NCI-H526 (cell line): Measurements from ENCODE around the gene TEC.

ENCODE experiments used
- DNase-seq, 2 experiments: peaks; one replicate each; lab custom pipeline; 2025; lab: John Stamatoyannopoulos, UW

TEC gene

GRCh38 chr4:48269861-48270522 is 354 bp upstream of the TEC start:
- peak; percentile 42 to 90 for DNase-seq

- no peak for DNase-seq
Observed at GRCh38 chr4:48267574-48267973, 2.1 kb downstream of the TEC start.

- no peak for DNase-seq
Observed at GRCh38 chr4:48266781-48267180, 2.9 kb downstream of the TEC start.

- DNase-seq = no peak
Observed at GRCh38 chr4:48262926-48263325, 6.7 kb downstream of the TEC start.

- no peak for DNase-seq
Observed at GRCh38 chr4:48262484-48262883, 7.2 kb downstream of the TEC start.

- DNase-seq = no peak
Observed at GRCh38 chr4:48261281-48261680, 8.4 kb downstream of the TEC start.

- DNase-seq = no peak
Observed at GRCh38 chr4:48259748-48260147, 9.9 kb downstream of the TEC start.

- no peak for DNase-seq
Observed at GRCh38 chr4:48258845-48259397, 10.7 kb downstream of the TEC start.

- DNase-seq = no peak
Observed at GRCh38 chr4:48255959-48256342, 13.7 kb downstream of the TEC start.

- DNase-seq = no peak
Observed at GRCh38 chr4:48255072-48255958, 14.3 kb downstream of the TEC start.

GRCh38 chr4:48254381-48255071 is 15.1 kb downstream of the TEC start:
- DNase-seq = no peak

- DNase-seq = no peak
Observed at GRCh38 chr4:48252313-48252712, 17.3 kb downstream of the TEC start.

GRCh38 chr4:48250980-48251379 is 18.7 kb downstream of the TEC start:
- DNase-seq = no peak

- DNase-seq = no peak
Observed at GRCh38 chr4:48250343-48250742, 19.3 kb downstream of the TEC start.

GRCh38 chr4:48249378-48249777 is 20.3 kb downstream of the TEC start:
- no peak for DNase-seq

- no peak for DNase-seq
Observed at GRCh38 chr4:48248559-48248953, 21.1 kb downstream of the TEC start.

GRCh38 chr4:48247878-48248558 is 21.6 kb downstream of the TEC start:
- DNase-seq = no peak

GRCh38 chr4:48247142-48247877 is 22.3 kb downstream of the TEC start:
- no peak for DNase-seq

- DNase-seq = no peak
Observed at GRCh38 chr4:48244665-48245064, 25.0 kb downstream of the TEC start.

GRCh38 chr4:48243887-48244286 is 25.8 kb downstream of the TEC start:
- no peak for DNase-seq

GRCh38 chr4:48243429-48243828 is 26.2 kb downstream of the TEC start:
- DNase-seq = no peak
